ENCODE data around the gene GAB2.
"Not testable (repeated sequence)": the region's sequence is repeated elsewhere in the genome, so short reads cannot be mapped to it uniquely, and the experiment has no call there.

GAB2 gene

GRCh38 chr11:78370406-78371172, 47.0 kb downstream of the GAB2 start:
- peak in 11 of 58 donors; percentile 8 to 47 (median 25) for DNase-seq

GRCh38 chr11:78365381-78365792, 52.2 kb downstream of the GAB2 start:
- no peak for DNase-seq

- DNase-seq: no peak
These were observed 53.4 kb downstream of the GAB2 start for GRCh38 chr11:78364128-78364751.

GRCh38 chr11:78363024-78363619, 54.5 kb downstream of the GAB2 start:
- DNase-seq: no peak

GRCh38 chr11:78361228-78361627, 56.4 kb downstream of the GAB2 start:
- DNase-seq: no peak

GRCh38 chr11:78359921-78360320, 57.7 kb downstream of the GAB2 start:
- no peak for DNase-seq

- not testable (repeated sequence) for DNase-seq
These were observed 59.7 kb downstream of the GAB2 start for GRCh38 chr11:78357924-78358323.

- not testable (repeated sequence) for DNase-seq
These were observed 60.2 kb downstream of the GAB2 start for GRCh38 chr11:78357425-78357824.

GRCh38 chr11:78355742-78356141, 61.9 kb downstream of the GAB2 start:
- DNase-seq: not testable (repeated sequence)

- DNase-seq: no peak
These were observed 62.3 kb downstream of the GAB2 start for GRCh38 chr11:78355309-78355705.

- peak in 6 of 58 donors; percentile 12 to 52 (median 16) for DNase-seq
These were observed 63.0 kb downstream of the GAB2 start for GRCh38 chr11:78354408-78355308.

GRCh38 chr11:78351979-78352841, 65.4 kb downstream of the GAB2 start:
- peak in 2 of 58 donors; percentile 27 to 45 for DNase-seq

- peak in 1 of 58 donors; percentile 59 for DNase-seq
These were observed 66.4 kb downstream of the GAB2 start for GRCh38 chr11:78351193-78351592.

- peak in 24 of 58 donors; percentile 18 to 84 (median 42) for DNase-seq
These were observed 66.9 kb downstream of the GAB2 start for GRCh38 chr11:78350646-78351165.

- DNase-seq: peak in 6 of 58 donors; percentile 18 to 58 (median 36)
These were observed 67.5 kb downstream of the GAB2 start for GRCh38 chr11:78350091-78350645.

GRCh38 chr11:78349624-78350023, 68.0 kb downstream of the GAB2 start:
- peak in 9 of 58 donors; percentile 21 to 71 (median 39) for DNase-seq

- no peak for DNase-seq
These were observed 68.5 kb downstream of the GAB2 start for GRCh38 chr11:78349114-78349513.

- peak in 1 of 58 donors; percentile 16 for DNase-seq
These were observed 69.7 kb downstream of the GAB2 start for GRCh38 chr11:78347956-78348355.

GRCh38 chr11:78346799-78347198, 70.8 kb downstream of the GAB2 start:
- no peak for DNase-seq

- peak in 3 of 58 donors; percentile 21 to 37 (median 34) for DNase-seq
These were observed 72.2 kb downstream of the GAB2 start for GRCh38 chr11:78345450-78345849.
